ENCODE results near the gene TRA2A.
"Not testable (repeated sequence)": the region's sequence is repeated elsewhere in the genome, so short reads cannot be mapped to it uniquely, and the experiment has no call there.

Gene TRA2A

GRCh38 chr7:23491502-23491901 lies 40.3 kb downstream of the TRA2A start:
- DNase-seq: no peak

GRCh38 chr7:23490357-23491135 lies 41.2 kb downstream of the TRA2A start:
- no peak for DNase-seq

GRCh38 chr7:23488714-23489113 lies 43.1 kb downstream of the TRA2A start:
- not testable (repeated sequence) for DNase-seq

GRCh38 chr7:23487670-23488069 lies 44.1 kb downstream of the TRA2A start:
- DNase-seq: no peak

GRCh38 chr7:23486002-23486773 lies 45.6 kb downstream of the TRA2A start:
- no peak for DNase-seq

GRCh38 chr7:23482686-23483085 lies 49.1 kb downstream of the TRA2A start:
- DNase-seq: no peak

GRCh38 chr7:23477962-23478866 lies 53.6 kb downstream of the TRA2A start:
- DNase-seq: no peak

- no peak for DNase-seq
These were observed 54.7 kb downstream of the TRA2A start for GRCh38 chr7:23477157-23477499.

- no peak for DNase-seq
These were observed 55.3 kb downstream of the TRA2A start for GRCh38 chr7:23476286-23477156.

- no peak for DNase-seq
These were observed 56.3 kb downstream of the TRA2A start for GRCh38 chr7:23475576-23475839.

- no peak for DNase-seq
These were observed 56.8 kb downstream of the TRA2A start for GRCh38 chr7:23474829-23475575.

GRCh38 chr7:23474094-23474828 lies 57.5 kb downstream of the TRA2A start:
- peak; percentile 95 for DNase-seq

GRCh38 chr7:23473844-23474093 lies 58.0 kb downstream of the TRA2A start:
- no peak for DNase-seq

- peak; percentile 60 for DNase-seq
These were observed 58.6 kb downstream of the TRA2A start for GRCh38 chr7:23472956-23473843.

- DNase-seq: no peak
These were observed 59.2 kb downstream of the TRA2A start for GRCh38 chr7:23472556-23472955.

- DNase-seq: no peak
These were observed 59.7 kb downstream of the TRA2A start for GRCh38 chr7:23472046-23472445.

GRCh38 chr7:23471106-23471859 lies 60.5 kb downstream of the TRA2A start:
- DNase-seq: peak; percentile 78

GRCh38 chr7:23470330-23471105 lies 61.3 kb downstream of the TRA2A start, which contains the start of gene IGF2BP3:
Gene IGF2BP3, minus strand, starts transcription at chr7:23470491. Its CDS starts 381 bp downstream, at chr7:23470110.
- DNase-seq: peak; percentile 85

GRCh38 chr7:23469961-23470250 lies 61.9 kb downstream of the TRA2A start:
- DNase-seq: no peak
